Tibial nerve (tissue), 3 donors: ENCODE results near the gene ZBTB17.

Experiments used
- POLR2A ChIP-seq, 2 donors: fragments of 450-650 bp; IDR thresholded peaks; one replicate each; pipeline ENCODE4 v1.6.1; 2017; ENCODE audit warnings: antibody characterized with exemption in 2 of 2, mild to moderate bottlenecking in 2 of 2, moderate library complexity in 2 of 2
- TF ChIP-seq, protein P1 (sequence below), 5 experiments: fragments of 200-600 bp in 3 of 5; fragments of 450-650 bp in 2 of 5; sonication (generic) in 3 of 5; IDR thresholded peaks; one replicate each; pipeline ENCODE4 v1.5.1; 2016 to 2019; ENCODE audit warnings: antibody characterized with exemption in 5 of 5, mild to moderate bottlenecking in 3 of 5, moderate library complexity in 2 of 5

DNA sequence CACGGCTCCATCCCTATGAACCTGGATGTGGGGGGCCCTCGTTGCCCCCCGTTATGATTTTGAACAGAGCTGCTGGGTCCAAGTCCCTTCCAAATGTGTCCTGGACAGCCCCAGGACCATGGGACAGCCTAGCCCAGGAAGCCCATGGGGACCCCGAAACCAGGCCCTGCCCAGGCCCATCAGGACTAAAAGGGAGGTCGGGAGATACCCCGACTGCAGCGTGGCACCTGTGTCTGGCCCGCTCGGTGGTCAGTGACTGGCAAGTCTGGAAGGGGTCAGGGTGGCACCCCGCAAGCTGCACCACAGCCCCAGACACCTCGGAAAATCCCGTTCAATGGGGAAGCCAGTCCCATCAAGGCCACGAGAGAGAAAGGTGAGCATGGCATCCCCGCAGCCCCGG is 17.8 kb upstream of the ZBTB17 start:
- TF ChIP-seq, protein P1, sequence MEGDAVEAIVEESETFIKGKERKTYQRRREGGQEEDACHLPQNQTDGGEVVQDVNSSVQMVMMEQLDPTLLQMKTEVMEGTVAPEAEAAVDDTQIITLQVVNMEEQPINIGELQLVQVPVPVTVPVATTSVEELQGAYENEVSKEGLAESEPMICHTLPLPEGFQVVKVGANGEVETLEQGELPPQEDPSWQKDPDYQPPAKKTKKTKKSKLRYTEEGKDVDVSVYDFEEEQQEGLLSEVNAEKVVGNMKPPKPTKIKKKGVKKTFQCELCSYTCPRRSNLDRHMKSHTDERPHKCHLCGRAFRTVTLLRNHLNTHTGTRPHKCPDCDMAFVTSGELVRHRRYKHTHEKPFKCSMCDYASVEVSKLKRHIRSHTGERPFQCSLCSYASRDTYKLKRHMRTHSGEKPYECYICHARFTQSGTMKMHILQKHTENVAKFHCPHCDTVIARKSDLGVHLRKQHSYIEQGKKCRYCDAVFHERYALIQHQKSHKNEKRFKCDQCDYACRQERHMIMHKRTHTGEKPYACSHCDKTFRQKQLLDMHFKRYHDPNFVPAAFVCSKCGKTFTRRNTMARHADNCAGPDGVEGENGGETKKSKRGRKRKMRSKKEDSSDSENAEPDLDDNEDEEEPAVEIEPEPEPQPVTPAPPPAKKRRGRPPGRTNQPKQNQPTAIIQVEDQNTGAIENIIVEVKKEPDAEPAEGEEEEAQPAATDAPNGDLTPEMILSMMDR (IDR thresholded peaks at IDR 0.05), result no peak
- TF ChIP-seq POLR2A (IDR thresholded peaks at IDR 0.05), result no peak
